ENCODE measurements around the gene CD48.

Gene CD48

DNA sequence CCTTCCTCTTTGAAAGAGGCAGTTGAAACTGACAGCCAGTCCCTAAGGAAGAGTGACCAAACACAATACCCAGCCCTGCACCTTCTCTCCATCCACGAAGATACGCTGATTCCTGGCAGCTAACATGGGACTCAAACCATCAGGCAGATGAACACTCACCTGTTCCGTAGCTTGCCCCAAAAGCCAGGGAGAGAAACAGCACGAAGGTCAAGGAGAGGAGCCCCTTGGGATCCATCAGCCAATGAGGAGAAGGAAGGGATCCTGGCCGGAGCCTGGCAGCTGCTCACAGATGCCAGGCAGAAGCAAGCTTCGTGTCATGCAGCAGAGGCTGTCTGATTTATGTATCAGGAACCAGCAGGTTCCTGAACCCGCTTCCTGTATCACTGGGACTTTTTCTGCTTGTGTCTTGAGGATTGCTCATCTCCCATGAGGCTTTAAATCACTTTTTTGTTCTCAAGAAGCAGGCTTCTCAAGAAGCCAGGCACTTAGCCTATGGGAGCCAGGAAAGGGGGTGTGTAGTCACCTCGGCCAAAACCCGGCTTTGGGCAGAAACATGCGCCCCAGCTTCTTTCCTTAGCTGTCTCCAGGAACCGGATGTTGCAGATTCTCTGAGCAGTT lies 64.8 kb downstream of the CD48 start, which contains the start of gene SLAMF1:
Gene SLAMF1 (minus strand): TSS at position 334 of the 618 bp plus-strand sequence. CDS start 99 bp downstream, at position 235.
- peak within 1 kb of the TSS; percentile 95 for H3K4me3 ChIP-seq (ENCODE audit: low read depth, low read length)
- peak; percentile 66 for DNase-seq (ENCODE audit: low read depth)
- TF ChIP-seq, protein P1, sequence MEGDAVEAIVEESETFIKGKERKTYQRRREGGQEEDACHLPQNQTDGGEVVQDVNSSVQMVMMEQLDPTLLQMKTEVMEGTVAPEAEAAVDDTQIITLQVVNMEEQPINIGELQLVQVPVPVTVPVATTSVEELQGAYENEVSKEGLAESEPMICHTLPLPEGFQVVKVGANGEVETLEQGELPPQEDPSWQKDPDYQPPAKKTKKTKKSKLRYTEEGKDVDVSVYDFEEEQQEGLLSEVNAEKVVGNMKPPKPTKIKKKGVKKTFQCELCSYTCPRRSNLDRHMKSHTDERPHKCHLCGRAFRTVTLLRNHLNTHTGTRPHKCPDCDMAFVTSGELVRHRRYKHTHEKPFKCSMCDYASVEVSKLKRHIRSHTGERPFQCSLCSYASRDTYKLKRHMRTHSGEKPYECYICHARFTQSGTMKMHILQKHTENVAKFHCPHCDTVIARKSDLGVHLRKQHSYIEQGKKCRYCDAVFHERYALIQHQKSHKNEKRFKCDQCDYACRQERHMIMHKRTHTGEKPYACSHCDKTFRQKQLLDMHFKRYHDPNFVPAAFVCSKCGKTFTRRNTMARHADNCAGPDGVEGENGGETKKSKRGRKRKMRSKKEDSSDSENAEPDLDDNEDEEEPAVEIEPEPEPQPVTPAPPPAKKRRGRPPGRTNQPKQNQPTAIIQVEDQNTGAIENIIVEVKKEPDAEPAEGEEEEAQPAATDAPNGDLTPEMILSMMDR (IDR thresholded peaks at IDR 0.05; ENCODE audit: low read depth, low read length, missing control alignments): no peak

DNA sequence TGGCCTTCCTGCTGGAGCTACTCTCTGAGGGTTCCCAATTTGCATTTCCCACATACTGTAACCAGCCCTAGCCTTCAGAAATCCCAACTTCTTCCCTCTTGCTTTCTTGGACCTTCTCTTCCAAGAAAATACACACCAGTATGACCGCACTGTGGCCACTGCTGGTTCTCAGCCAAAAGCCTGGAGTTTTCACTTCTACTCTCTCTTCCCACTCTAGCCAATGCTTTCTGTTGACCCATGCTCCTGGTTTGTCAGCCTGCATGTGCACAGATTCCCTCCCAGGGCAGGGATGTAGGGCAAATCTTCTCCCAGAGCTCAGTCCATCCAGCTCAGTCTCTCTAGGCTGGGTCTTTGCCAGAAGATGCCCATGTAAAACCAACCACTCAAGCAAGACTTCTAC lies 65.4 kb downstream of the CD48 start:
- H3K4me3 ChIP-seq (ENCODE audit: low read depth, low read length): peak overlapping the region; percentile 95
- TF ChIP-seq, protein P1 (IDR thresholded peaks at IDR 0.05; ENCODE audit: low read depth, low read length, missing control alignments): no peak
- DNase-seq (ENCODE audit: low read depth): no peak

DNA sequence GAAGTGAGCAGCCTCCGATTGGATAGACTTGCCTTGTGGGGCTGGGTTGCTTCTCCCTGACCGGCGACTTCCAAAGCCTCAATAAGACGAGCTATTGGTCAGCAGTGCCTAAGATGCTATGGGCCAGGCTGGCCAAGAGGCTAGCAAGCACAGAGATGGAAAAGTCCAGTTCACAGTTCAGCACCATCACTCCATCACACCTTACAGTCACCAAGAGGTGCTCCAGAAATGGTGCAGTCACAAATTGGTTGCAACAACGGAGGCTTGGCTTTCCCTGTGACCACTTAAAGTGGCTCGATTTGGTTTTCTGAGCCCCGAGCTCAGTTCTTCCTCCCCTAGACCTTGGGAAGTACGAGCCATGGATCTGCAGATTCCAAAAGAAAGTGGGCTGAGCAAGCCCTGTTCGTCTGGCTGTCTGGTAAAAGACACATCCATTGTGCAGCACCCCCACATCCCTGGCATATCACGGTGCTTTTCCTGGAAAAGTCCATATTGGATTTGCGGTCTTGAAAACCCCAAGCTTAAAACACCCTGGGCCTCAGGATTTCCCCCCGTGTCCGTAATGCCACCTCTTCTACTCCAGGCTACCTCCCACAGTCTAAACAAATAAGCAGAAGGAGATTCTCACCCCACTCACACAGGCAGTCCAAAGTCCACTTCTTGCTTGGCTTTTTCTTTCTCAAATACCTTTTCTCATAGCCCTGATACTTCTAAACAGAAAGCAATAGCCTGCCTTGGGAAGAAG lies 66.1 kb downstream of the CD48 start:
- H3K4me3 ChIP-seq (ENCODE audit: low read depth, low read length): peak overlapping the region; percentile 95
- TF ChIP-seq, protein P1 (IDR thresholded peaks at IDR 0.05; ENCODE audit: low read depth, low read length, missing control alignments): no peak
- no peak for DNase-seq (ENCODE audit: low read depth)

GRCh38 chr1:160644399-160644798 lies 67.2 kb downstream of the CD48 start:
- TF ChIP-seq, protein P1 (IDR thresholded peaks at IDR 0.05; ENCODE audit: low read depth, low read length, missing control alignments): no peak
- H3K4me3 ChIP-seq (ENCODE audit: low read depth, low read length): peak overlapping the region; percentile 95
- no peak for DNase-seq (ENCODE audit: low read depth)

DNA sequence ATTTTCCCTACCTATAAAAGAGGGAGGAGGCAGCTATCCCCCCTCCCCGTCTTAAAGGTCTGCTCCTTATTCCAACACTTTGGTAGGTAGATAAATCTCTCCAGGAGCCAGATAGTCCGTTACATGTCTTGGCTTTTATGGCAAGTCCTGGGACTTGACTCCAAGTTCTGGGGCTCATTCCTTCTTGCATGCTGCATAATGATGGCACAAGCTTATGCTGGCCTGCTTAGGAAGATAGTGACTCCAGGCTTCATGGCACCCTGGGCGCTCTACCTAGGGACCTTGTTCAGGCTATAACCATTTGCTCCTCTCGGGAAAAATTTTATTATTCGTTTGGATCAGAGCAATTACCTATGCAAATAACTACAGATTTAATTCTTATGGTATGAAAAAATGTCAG lies 68.5 kb downstream of the CD48 start:
- no peak for DNase-seq (ENCODE audit: low read depth)
- TF ChIP-seq, protein P1 (IDR thresholded peaks at IDR 0.05; ENCODE audit: low read depth, low read length, missing control alignments): no peak

DNA sequence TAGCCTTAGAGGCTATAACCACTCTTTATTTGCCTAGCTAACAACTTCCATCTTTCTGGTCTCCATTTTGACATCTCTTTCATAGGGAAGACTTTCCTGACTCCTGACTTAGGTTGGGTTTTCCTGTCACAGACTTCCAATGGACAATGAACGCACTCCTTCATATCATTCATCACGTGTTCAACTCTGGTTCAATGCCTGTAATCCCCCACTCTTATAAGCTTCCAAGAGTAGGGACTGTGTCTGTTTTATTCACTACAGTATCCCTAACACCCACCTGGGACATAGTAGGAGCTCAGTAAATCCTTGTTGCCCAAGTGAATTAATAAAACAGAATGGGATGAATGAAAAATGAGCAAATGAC lies 69.4 kb downstream of the CD48 start:
- TF ChIP-seq, protein P1 (IDR thresholded peaks at IDR 0.05; ENCODE audit: low read depth, low read length, missing control alignments): no peak
- DNase-seq (ENCODE audit: low read depth): no peak
- H3K4me3 ChIP-seq (ENCODE audit: low read depth, low read length): peak overlapping the region; percentile 95; the same call in 1 of the 2 replicates

More for the DNA sequence above, 68.5 kb downstream of the CD48 start:
- peak overlapping the region; percentile 95 for H3K4me3 ChIP-seq (ENCODE audit: low read depth, low read length)

All from GM12864 (cell line).